ENCODE results near the gene CNKSR3. TPM values are rescaled to one million over a fixed set of nuclear protein-coding genes. Genes with fewer than 3 reads are reported as not detected.

The CNKSR3 gene
- polyA plus RNA-seq, 3 donors: not detected

DNA sequence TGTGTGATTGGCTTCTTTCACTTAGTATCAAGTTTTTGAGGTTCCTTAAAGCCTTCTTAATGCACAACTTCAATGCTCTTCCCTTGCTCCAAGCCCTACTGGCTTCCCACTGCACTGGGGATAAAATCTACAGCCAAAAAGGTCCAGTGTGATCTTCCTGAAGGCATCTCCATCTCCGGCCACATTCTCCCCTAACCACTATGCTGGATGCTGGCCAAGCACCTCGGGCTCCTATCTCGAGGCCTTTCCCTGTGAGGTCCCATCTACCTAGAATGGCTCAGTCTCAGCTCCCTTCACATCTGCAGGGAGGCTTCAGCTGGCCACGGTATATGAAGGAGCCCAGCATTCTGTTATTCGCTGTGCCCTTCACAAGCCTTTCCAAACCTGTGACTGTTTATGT is 48.1 kb downstream of the CNKSR3 start:
- H3K9me3 Mint-ChIP-seq: peaks cover 0 to 2% (median 0%) of the 10 kb centered on the region in 7 donors
- Histone ChIP-seq H3K27me3 (ENCODE audit: control insufficient read depth in 2 of 2, insufficient read depth in 2 of 2, low read length in 2 of 2) (no peaks in the 10 kb centered on the region), H2AFZ (ENCODE audit: insufficient read depth, low read depth, low read length, poor library complexity, severe bottlenecking) (no peak overlapping the region), H3K4me1 (ENCODE audit: control insufficient read depth in 1 of 2, insufficient read depth in 2 of 2, low read length in 2 of 2) (no peaks in the 10 kb centered on the region), H3K9ac (ENCODE audit: insufficient read depth, low read length, poor library complexity, severe bottlenecking) (no peak overlapping the region), H3K4me3 (replicated peaks in 1 of 3; ENCODE audit: low read depth in 2 of 3, low read length in 3 of 3) (no peak overlapping the region), H3K27ac (ENCODE audit: low read depth in 1 of 2, low read length in 2 of 2) (no peak overlapping the region), H3K36me3 (replicated peaks in 1 of 2; ENCODE audit: control insufficient read depth in 1 of 2, insufficient read depth in 2 of 2, low read length in 2 of 2) (no peaks in the 10 kb centered on the region), H4K20me1 (ENCODE audit: insufficient read depth, low read length) (no peaks in the 10 kb centered on the region), H3K9me3 (replicated peaks in 1 of 2; ENCODE audit: control insufficient read depth in 1 of 2, insufficient read depth in 1 of 2, low read length in 2 of 2) (no peaks in the 10 kb centered on the region), H3K79me2 (ENCODE audit: insufficient read depth, low read length) (no peaks in the 10 kb centered on the region), H3K4me2 (replicated peaks; ENCODE audit: extremely low read depth, low read length, poor library complexity, severe bottlenecking) (no peak overlapping the region)
- H3K4me3 Mint-ChIP-seq: no peak overlapping the region
- TF ChIP-seq, protein P1, sequence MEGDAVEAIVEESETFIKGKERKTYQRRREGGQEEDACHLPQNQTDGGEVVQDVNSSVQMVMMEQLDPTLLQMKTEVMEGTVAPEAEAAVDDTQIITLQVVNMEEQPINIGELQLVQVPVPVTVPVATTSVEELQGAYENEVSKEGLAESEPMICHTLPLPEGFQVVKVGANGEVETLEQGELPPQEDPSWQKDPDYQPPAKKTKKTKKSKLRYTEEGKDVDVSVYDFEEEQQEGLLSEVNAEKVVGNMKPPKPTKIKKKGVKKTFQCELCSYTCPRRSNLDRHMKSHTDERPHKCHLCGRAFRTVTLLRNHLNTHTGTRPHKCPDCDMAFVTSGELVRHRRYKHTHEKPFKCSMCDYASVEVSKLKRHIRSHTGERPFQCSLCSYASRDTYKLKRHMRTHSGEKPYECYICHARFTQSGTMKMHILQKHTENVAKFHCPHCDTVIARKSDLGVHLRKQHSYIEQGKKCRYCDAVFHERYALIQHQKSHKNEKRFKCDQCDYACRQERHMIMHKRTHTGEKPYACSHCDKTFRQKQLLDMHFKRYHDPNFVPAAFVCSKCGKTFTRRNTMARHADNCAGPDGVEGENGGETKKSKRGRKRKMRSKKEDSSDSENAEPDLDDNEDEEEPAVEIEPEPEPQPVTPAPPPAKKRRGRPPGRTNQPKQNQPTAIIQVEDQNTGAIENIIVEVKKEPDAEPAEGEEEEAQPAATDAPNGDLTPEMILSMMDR (IDR thresholded peaks at IDR 0.05): no peak
- intact Hi-C loops (cut with micrococcal nuclease): no loop called here
- no peaks in the 10 kb centered on the region for H3K36me3 Mint-ChIP-seq
- peaks cover 0 to 7% (median 2%) of the 10 kb centered on the region in 3 donors for H3K27me3 Mint-ChIP-seq (ENCODE audit: low read depth in 3 of 3)
- DNase-seq: no peak
- no peak overlapping the region for H3K27ac Mint-ChIP-seq
- no peaks in the 10 kb centered on the region for H3K4me1 Mint-ChIP-seq
- 51% methylated on average over 3 of the region's 5 CpGs for WGBS (ENCODE audit: insufficient coverage)

DNA sequence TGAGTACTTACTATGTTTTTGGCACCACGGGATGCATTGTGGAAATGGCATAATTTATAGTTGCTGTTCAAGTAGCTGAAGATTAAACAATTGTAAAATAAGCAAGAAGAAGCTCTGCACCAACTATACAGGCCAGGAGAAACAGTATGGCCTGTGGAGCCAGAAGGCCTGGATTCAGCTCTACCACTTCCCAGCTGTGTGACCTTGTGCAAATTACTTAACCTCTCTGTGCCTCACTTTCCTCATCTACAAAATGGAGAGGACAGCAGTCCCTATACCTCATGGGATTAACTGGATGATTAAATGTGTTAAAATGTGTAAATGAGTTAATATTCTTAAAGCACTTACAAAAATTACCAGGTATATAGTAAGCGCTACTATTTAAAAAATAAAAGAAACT is 49.1 kb downstream of the CNKSR3 start:
- Mint-ChIP-seq H3K4me3 (no peak overlapping the region), H3K36me3 (no peaks in the 10 kb centered on the region), H3K4me1 (no peaks in the 10 kb centered on the region), H3K27me3 (ENCODE audit: low read depth in 3 of 3) (peaks cover 0 to 7% (median 2%) of the 10 kb centered on the region in 3 donors), H3K9me3 (peaks cover 0 to 2% (median 0%) of the 10 kb centered on the region in 7 donors), H3K27ac (no peak overlapping the region)
- Histone ChIP-seq H3K27ac (ENCODE audit: low read depth in 1 of 2, low read length in 2 of 2) (no peak overlapping the region), H3K4me1 (ENCODE audit: control insufficient read depth in 1 of 2, insufficient read depth in 2 of 2, low read length in 2 of 2) (no peaks in the 10 kb centered on the region), H4K20me1 (ENCODE audit: insufficient read depth, low read length) (no peaks in the 10 kb centered on the region), H3K27me3 (ENCODE audit: control insufficient read depth in 2 of 2, insufficient read depth in 2 of 2, low read length in 2 of 2) (no peaks in the 10 kb centered on the region), H2AFZ (ENCODE audit: insufficient read depth, low read depth, low read length, poor library complexity, severe bottlenecking) (no peak overlapping the region), H3K36me3 (replicated peaks in 1 of 2; ENCODE audit: control insufficient read depth in 1 of 2, insufficient read depth in 2 of 2, low read length in 2 of 2) (no peaks in the 10 kb centered on the region), H3K9me3 (replicated peaks in 1 of 2; ENCODE audit: control insufficient read depth in 1 of 2, insufficient read depth in 1 of 2, low read length in 2 of 2) (no peaks in the 10 kb centered on the region), H3K4me2 (replicated peaks; ENCODE audit: extremely low read depth, low read length, poor library complexity, severe bottlenecking) (no peak overlapping the region), H3K79me2 (ENCODE audit: insufficient read depth, low read length) (no peaks in the 10 kb centered on the region), H3K9ac (ENCODE audit: insufficient read depth, low read length, poor library complexity, severe bottlenecking) (no peak overlapping the region), H3K4me3 (replicated peaks in 1 of 3; ENCODE audit: low read depth in 2 of 3, low read length in 3 of 3) (no peak overlapping the region)
- TF ChIP-seq, protein P1 (IDR thresholded peaks at IDR 0.05): no peak
- no CpG with 5 or more reads among the region's 2 CpGs for WGBS (ENCODE audit: insufficient coverage)
- DNase-seq: no peak
- intact Hi-C loops (cut with micrococcal nuclease): no loop called here

Measured in CD14-positive monocyte (primary cell).